ENCODE measurements around the gene TUBA3C. TPM values are rescaled to one million over a fixed set of nuclear protein-coding genes. Genes with fewer than 3 reads are reported as not detected.

TUBA3C gene
- total RNA-seq, 1 donor from 2014 or later, result not detected

DNA sequence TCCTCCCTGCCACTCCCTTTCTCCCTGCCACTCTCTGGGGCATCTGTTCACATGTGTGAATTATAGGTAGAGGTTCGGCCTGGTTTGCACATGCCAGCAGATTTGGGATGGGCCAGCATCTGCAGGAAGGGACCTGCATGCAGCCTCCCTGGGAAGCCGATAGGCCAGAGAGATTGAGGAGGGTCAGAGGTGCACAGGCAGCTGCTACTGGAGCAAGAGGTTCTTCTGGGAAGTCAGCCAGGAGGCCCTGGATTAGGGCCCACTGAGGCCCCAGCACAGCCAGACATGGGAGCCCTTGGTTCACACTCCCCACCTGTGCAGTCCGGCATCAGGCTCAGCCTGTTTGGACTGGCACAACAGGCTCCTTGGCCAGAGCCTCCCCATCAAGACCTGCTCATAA, 12.1 kb downstream of the TUBA3C start:
- ATAC-seq, result no peak

GRCh38 chr13:19161308-19161707, 20.3 kb downstream of the TUBA3C start:
- no peak for ATAC-seq
- DNase-seq (ENCODE audit: low spot score), result no peak

More for the DNA sequence above, 12.1 kb downstream of the TUBA3C start:
- no peak for DNase-seq (ENCODE audit: low spot score)

GRCh38 chr13:19159761-19160420, 21.7 kb downstream of the TUBA3C start:
- ATAC-seq, result no peak
- no peak for DNase-seq (ENCODE audit: low spot score)

GRCh38 chr13:19159181-19159580, 22.4 kb downstream of the TUBA3C start:
- ATAC-seq (no peak), DNase-seq (ENCODE audit: low spot score) (no peak)

- no peak for DNase-seq (ENCODE audit: low spot score)
- ATAC-seq, result no peak
These were observed 23.0 kb downstream of the TUBA3C start for GRCh38 chr13:19158526-19159174.

GRCh38 chr13:19158006-19158405, 23.6 kb downstream of the TUBA3C start:
- no peak for ATAC-seq
- DNase-seq (ENCODE audit: low spot score), result no peak

DNA sequence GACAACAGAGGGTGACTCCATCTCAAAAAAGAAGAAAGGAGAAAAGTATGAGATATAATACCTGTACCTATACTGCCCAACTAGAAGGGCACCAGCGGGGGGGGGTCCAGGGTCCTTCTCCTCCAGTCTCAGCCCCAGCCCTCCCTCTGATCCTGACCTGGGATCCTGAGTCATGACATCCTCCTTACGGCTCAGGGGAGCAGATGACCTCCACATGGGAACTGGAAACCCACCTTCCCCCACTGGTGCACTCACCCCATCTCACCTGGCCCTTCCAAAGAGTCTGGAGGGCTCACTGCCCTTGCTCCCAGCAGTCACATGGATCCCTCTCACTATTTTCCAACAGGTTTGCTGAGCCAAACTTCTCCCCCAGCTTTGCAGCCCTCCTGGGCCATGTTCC, 24.2 kb downstream of the TUBA3C start:
- no peak for DNase-seq (ENCODE audit: low spot score)
- ATAC-seq, result no peak

GRCh38 chr13:19156013-19156825, 25.4 kb downstream of the TUBA3C start:
- no peak for ATAC-seq
- DNase-seq (ENCODE audit: low spot score), result no peak

GRCh38 chr13:19155321-19155861, 26.2 kb downstream of the TUBA3C start:
- ATAC-seq, result no peak
- no peak for DNase-seq (ENCODE audit: low spot score)

DNA sequence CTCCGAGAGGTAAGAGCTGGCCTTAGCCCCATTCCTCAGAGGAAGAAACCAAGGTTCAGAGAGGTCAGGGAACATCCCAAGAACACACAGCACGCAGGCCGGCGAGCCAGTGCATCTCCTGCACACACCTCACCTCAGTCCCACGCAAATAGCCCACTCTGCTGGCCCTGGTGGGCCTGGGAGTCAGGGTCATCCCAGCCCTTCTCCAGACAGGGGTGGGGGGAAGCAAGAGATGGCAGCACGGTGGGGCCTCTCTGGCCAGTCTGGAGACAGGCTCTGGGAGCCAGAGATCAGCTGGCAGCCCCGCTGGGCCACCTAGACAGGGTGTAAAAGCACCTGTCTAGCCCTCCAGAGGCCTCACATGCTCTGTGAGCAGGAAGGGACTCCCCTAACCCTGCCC, 26.8 kb downstream of the TUBA3C start:
- DNase-seq (ENCODE audit: low spot score) (no peak), ATAC-seq (no peak)

DNA sequence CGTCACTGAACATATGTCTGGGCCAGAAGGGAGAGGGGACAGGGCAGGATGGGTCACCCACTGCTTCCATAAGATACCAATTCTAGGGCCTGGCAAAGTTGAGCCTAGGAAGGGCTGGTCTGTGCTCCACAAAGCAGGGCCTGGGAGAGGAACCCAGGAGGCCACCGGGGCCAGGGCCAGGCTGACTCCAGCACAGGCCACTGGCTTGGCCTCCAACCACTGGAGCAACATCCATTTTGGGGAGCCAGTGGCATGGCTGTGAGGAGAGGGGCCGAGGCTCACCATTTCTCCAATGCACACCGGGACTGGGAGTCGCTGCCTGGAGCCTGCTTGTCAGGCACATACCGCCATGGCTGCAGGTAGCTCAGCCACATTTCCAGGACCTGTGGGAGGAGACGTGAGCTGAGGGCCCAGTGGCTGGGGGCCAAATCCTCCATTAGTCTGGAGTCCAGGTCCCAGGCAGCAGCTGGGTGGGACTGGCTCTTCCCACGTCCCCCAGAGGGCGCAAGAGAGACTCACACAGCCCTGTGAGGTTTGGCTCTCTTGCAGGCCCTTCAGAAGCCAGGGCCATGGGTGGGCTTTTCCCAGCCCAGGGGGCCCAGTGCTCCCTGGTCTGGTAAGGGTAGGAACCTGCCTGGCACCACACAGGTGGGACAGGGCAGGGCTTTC, 27.7 kb downstream of the TUBA3C start:
- DNase-seq (ENCODE audit: low spot score) (no peak), ATAC-seq (peak; percentile 34)

GRCh38 chr13:19152403-19152802, 29.2 kb downstream of the TUBA3C start:
- ATAC-seq (no peak), DNase-seq (ENCODE audit: low spot score) (no peak)

- ATAC-seq, result no peak
- DNase-seq (ENCODE audit: low spot score), result no peak
These were observed 29.9 kb downstream of the TUBA3C start for GRCh38 chr13:19151581-19152263.

DNA sequence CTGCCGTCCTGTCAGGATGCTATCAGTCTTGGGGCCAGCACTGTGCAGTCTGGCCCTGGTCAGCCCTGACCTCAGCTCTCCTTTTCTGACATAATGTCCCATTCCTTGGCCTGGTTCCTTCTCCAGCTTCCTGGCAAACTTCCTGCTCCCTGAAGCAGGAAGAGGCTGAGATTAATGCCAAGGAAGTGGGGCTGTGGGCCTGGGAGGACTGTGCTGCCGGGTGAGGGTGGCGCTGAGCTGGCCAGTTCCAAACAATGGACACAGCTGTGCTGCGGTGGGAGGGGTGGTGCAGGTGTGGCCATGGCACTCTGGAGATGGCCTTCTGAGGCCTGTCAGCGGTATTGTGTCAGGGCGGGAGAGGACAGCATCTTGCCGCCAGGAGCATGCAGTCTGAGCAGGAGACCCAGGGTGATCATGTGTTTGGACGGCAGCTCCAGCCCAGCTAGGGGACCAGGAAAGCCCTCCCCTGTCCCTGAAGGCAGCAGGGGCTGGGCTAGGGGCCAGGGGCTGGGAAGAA, 30.9 kb downstream of the TUBA3C start:
- peak; percentile 56 for ATAC-seq
- no peak for DNase-seq (ENCODE audit: low spot score)

DNA sequence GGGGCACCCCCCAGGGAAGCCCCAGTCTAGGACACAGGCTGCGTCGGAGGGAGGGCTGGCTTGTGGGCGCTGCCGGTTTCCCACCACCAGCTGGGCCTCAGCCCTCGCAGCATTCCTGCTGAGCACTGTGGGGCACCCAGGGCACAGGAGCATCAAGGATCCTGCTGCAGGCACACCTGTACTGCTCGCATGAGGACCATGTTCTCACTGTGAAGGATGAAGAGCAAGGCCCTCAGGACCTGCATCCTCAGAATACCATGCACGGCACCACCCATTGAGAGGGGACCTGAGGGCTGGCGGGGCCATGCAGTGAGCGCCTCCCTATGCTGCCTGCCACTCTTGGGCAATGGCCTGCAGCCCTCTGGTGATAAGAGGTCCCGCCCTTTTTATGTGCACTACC, 31.4 kb downstream of the TUBA3C start:
- DNase-seq (ENCODE audit: low spot score) (no peak), ATAC-seq (no peak)

GRCh38 chr13:19148561-19148960, 33.1 kb downstream of the TUBA3C start:
- DNase-seq (ENCODE audit: low spot score) (no peak), ATAC-seq (no peak)

Data from left lobe of liver (tissue), 2 donors.